Pancreas (tissue), 10 donors: ENCODE data around the gene CD58. TPM values are rescaled to one million over a fixed set of nuclear protein-coding genes. Genes with fewer than 3 reads are reported as not detected.

Experiments
- ATAC-seq, 4 donors: fragments of 200-7000 bp; cut with Tn5 transposase; one replicate each; pipeline versions ENCODE4 v1.8.0 to v1.9.1; 2020; ENCODE audit warnings: mild to moderate bottlenecking in 4 of 4, moderate library complexity in 4 of 4
- DNase-seq, 6 donors: peaks; one replicate each; pipeline ENCODE4 v3.0.0-alpha.2; 2020
- FAIRE-seq: peaks from 2 replicates; lab custom pipeline; 2012; peaks lifted over from hg19 to GRCh38; lab: Jason Lieb, UNC
- H3K27ac ChIP-seq, 4 donors: fragments of 200-600 bp; sonication (generic); 1 replicate in 3 of 4; 2 replicates in 1 of 4; pipeline versions ENCODE4 v1.5.0 to v1.8.0; 2020
- H3K27me3 ChIP-seq, 4 donors: fragments of 200-600 bp; one replicate each; pipeline ENCODE4 v1.8.0; 2021
- H3K36me3 ChIP-seq, 3 donors: fragments of 200-600 bp; sonication (generic) in 1 of 3; one replicate each; pipeline versions ENCODE4 v1.5.0 to v1.8.0; 2020 to 2021
- H3K4me1 ChIP-seq, 3 donors: fragments of 200-600 bp; one replicate each; pipeline ENCODE4 v1.8.0; 2021
- H3K4me3 ChIP-seq, 4 donors: fragments of 200-600 bp; sonication (generic) in 2 of 4; one replicate each; pipeline versions ENCODE4 v1.5.0 to v1.8.0; 2020 to 2021
- H3K9me3 ChIP-seq, 4 donors: fragments of 200-600 bp; one replicate each; pipeline ENCODE4 v1.8.0; 2021
- CTCF ChIP-seq, 4 donors: fragments of 200-600 bp; sonication (generic) in 3 of 4; IDR thresholded peaks; one replicate each; pipeline versions ENCODE4 v1.5.0 to v1.8.0; 2021; ENCODE audit warnings: antibody characterized with exemption in 4 of 4
- WGBS, 2 donors: extraction: QIAGEN DNeasy Blood & Tissue Kit; methylation state at CpG; one replicate each; pipeline ENCODE4 v1.1.7; 2013; 5-methylcytosine and 5-hydroxymethylcytosine counted together
- intact Hi-C, 3 donors: fragments of 100-400 bp; cut with DNase I; formaldehyde crosslinking; loops; one replicate each; pipeline versions ENCODE4 v1.11.1 to v1.14.2; 2022
- polyA plus RNA-seq, 2 donors: library from polyadenylated mRNA; stranded (reverse); fragments of 200-250 nt; gene quantifications; one replicate each; pipeline ENCODE4 v1.2.3, GENCODE V29; 2013
- total RNA-seq, 6 donors: library from RNA; stranded (reverse); fragmentation: NEBNext Ultra II Directional in 4 of 6; extraction: Animal tissue kit (Norgen Biotek cat#: 25700) in 4 of 6; gene quantifications; one replicate each; pipeline versions ENCODE4 v1.2.1 to v1.2.4, GENCODE V29; 2021 to 2023
- donor health status: healthy with polysubstance abuse.
- donor health status: DM: no; HTN: no; CAD: no; lungs with moderate emphysema.
- donor health status: DM: no; HTN: no; CAD: no.
- donor health status: control.
- donor health status: control.
- donor health status: Bipolar disorder and iron deficiency.
- donor health status: DM: yes; HTN: yes; CAD: no.
- donor health status: DM: no; HTN: no; CAD: no.
- donor health status: DM: no; HTN: no; CAD: no.
- donor health status: DM: yes; HTN: yes; CAD: no.

Gene CD58
- total and polyA plus RNA-seq, 8 donors = 1.7 to 9.1 (median 4.0) TPM

- no peaks in the 10 kb centered on the region for H3K9me3 ChIP-seq
- H3K27me3 ChIP-seq = no peaks in the 10 kb centered on the region
- H3K4me3 ChIP-seq = no peak overlapping the region
- peaks cover 0 to 6% (median 0%) of the 10 kb centered on the region in 3 donors for H3K4me1 ChIP-seq
- no peak for DNase-seq
- peak overlapping the region in 2 of 4 donors; percentile 48 to 53 for H3K27ac ChIP-seq
- no peak for TF ChIP-seq CTCF (IDR thresholded peaks at IDR 0.05)
- FAIRE-seq = no peak
- intact Hi-C loops = loop anchor here in 2 of 3 donors (5.0 to 10.0 kb wide), 3 partner anchors 119 to 341 kb away; no protein-coding TSS in a partner anchor
- ATAC-seq = peak in 2 of 4 donors; percentile 27 to 39
- 59 to 62% methylated on average over 11 of the region's 11 CpGs for WGBS, 2 donors
- H3K36me3 ChIP-seq = no peaks in the 10 kb centered on the region
Observed at GRCh38 chr1:116483481-116484309, 87.1 kb downstream of the CD58 start.

- DNase-seq (no peak), FAIRE-seq (no peak), ATAC-seq (peak in 2 of 4 donors; percentile 37 to 41)
- Histone ChIP-seq H3K4me1 (peaks cover 0 to 8% (median 5%) of the 10 kb centered on the region in 3 donors), H3K27me3 (no peaks in the 10 kb centered on the region), H3K9me3 (no peaks in the 10 kb centered on the region), H3K27ac (no peak overlapping the region), H3K4me3 (no peak overlapping the region), H3K36me3 (no peaks in the 10 kb centered on the region)
- WGBS, 2 donors = 54 to 69% methylated on average over 2 of the region's 2 CpGs
- intact Hi-C loops = loop anchor here in 2 of 3 donors (5.0 to 10.0 kb wide), 3 partner anchors 118 to 340 kb away; no protein-coding TSS in a partner anchor
- TF ChIP-seq CTCF (IDR thresholded peaks at IDR 0.05) = no peak
Observed at GRCh38 chr1:116482490-116482889, 88.3 kb downstream of the CD58 start.

- intact Hi-C loops = loop anchor here in 2 of 3 donors (5.0 to 10.0 kb wide), 3 partner anchors 117 to 340 kb away; no protein-coding TSS in a partner anchor
- ATAC-seq = no peak
Observed at GRCh38 chr1:116481934-116482333, 88.9 kb downstream of the CD58 start.

GRCh38 chr1:116478621-116479020 lies 92.2 kb downstream of the CD58 start:
- intact Hi-C loops = loop anchor here in 2 of 3 donors (10.0 kb wide), 1 partner anchor 64 kb away; no protein-coding TSS in a partner anchor
- Histone ChIP-seq H3K4me3 (no peak overlapping the region), H3K36me3 (no peaks in the 10 kb centered on the region), H3K27ac (peak overlapping the region; percentile 16 to 92 (median 71)), H3K4me1 (peaks cover 23 to 39% (median 28%) of the 10 kb centered on the region in 3 donors), H3K27me3 (no peaks in the 10 kb centered on the region), H3K9me3 (no peaks in the 10 kb centered on the region)
- 92% methylated on average over 6 of the region's 6 CpGs for WGBS, 2 donors
- FAIRE-seq (no peak), ATAC-seq (no peak), DNase-seq (no peak)
- no peak for TF ChIP-seq CTCF (IDR thresholded peaks at IDR 0.05)

More at GRCh38 chr1:116481934-116482333, 88.9 kb downstream of the CD58 start:
- TF ChIP-seq CTCF (IDR thresholded peaks at IDR 0.05) = no peak
- no peak overlapping the region for H3K27ac ChIP-seq
- H3K9me3 ChIP-seq = no peaks in the 10 kb centered on the region
- H3K4me1 ChIP-seq = peaks cover 2 to 13% (median 10%) of the 10 kb centered on the region in 3 donors
- WGBS, 2 donors = 70 to 80% methylated on average over 3 of the region's 3 CpGs
- H3K36me3 ChIP-seq = no peaks in the 10 kb centered on the region
- H3K4me3 ChIP-seq = no peak overlapping the region
- FAIRE-seq (no peak), DNase-seq (no peak)
- no peaks in the 10 kb centered on the region for H3K27me3 ChIP-seq
